ENCODE data around the gene UTF1. TPM values are rescaled to one million over a fixed set of nuclear protein-coding genes. Genes with fewer than 3 reads are reported as not detected.

UTF1 gene
- total RNA-seq, 2 donors from 2014 or later = not detected

GRCh38 chr10:133239990-133240389, 10.0 kb downstream of the UTF1 start:
- DNase-seq (no peak), ATAC-seq (no peak)
- intact Hi-C loops (cut with DNase I) = no loop called here

GRCh38 chr10:133241501-133242205, 11.6 kb downstream of the UTF1 start:
- ATAC-seq (no peak), DNase-seq (no peak)
- intact Hi-C loops (cut with DNase I) = no loop called here

GRCh38 chr10:133242611-133243356, 12.8 kb downstream of the UTF1 start:
- ATAC-seq (no peak), DNase-seq (no peak)
- intact Hi-C loops (cut with DNase I) = no loop called here

- ATAC-seq = no peak
Measured at GRCh38 chr10:133243593-133243992, 13.6 kb downstream of the UTF1 start.

GRCh38 chr10:133245439-133246235, 15.6 kb downstream of the UTF1 start:
- ATAC-seq (no peak), DNase-seq (no peak)
- intact Hi-C loops (cut with DNase I) = no loop called here

More at GRCh38 chr10:133243593-133243992, 13.6 kb downstream of the UTF1 start:
- DNase-seq = no peak
- intact Hi-C loops (cut with DNase I) = no loop called here

- ATAC-seq (no peak), DNase-seq (no peak)
- intact Hi-C loops (cut with DNase I) = no loop called here
Measured at GRCh38 chr10:133246236-133246626, 16.2 kb downstream of the UTF1 start.

GRCh38 chr10:133247681-133248333, 17.8 kb downstream of the UTF1 start:
- ATAC-seq (no peak), DNase-seq (no peak)
- intact Hi-C loops (cut with DNase I) = no loop called here

- intact Hi-C loops (cut with DNase I) = no loop called here
- DNase-seq (no peak), ATAC-seq (no peak)
Measured at GRCh38 chr10:133248334-133248715, 18.3 kb downstream of the UTF1 start.

- ATAC-seq (no peak), DNase-seq (no peak)
- intact Hi-C loops (cut with DNase I) = no loop called here
Measured at GRCh38 chr10:133249094-133249780, 19.2 kb downstream of the UTF1 start.

GRCh38 chr10:133249975-133250754, 20.1 kb downstream of the UTF1 start:
- DNase-seq (no peak), ATAC-seq (no peak)
- intact Hi-C loops (cut with DNase I) = no loop called here

- peak; percentile 22 to 73 for ATAC-seq
- DNase-seq = no peak
- intact Hi-C loops (cut with DNase I) = no loop called here
Measured at GRCh38 chr10:133251388-133252222, 21.6 kb downstream of the UTF1 start.

GRCh38 chr10:133252223-133252552, 22.2 kb downstream of the UTF1 start:
- intact Hi-C loops (cut with DNase I) = no loop called here
- DNase-seq (no peak), ATAC-seq (no peak)

- no peak for DNase-seq
- intact Hi-C loops (cut with DNase I) = no loop called here
- ATAC-seq = no peak
Measured at GRCh38 chr10:133253361-133253955, 23.4 kb downstream of the UTF1 start.

GRCh38 chr10:133254421-133255120, 24.6 kb downstream of the UTF1 start:
- intact Hi-C loops (cut with DNase I) = no loop called here
- no peak for DNase-seq
- no peak for ATAC-seq

- ATAC-seq = no peak
- intact Hi-C loops (cut with DNase I) = no loop called here
- DNase-seq = no peak
Measured at GRCh38 chr10:133255323-133255722, 25.3 kb downstream of the UTF1 start.

- DNase-seq (peak; percentile 79), ATAC-seq (peak in 1 of 2 donors; percentile 29)
- intact Hi-C loops (cut with DNase I) = no loop called here
Measured at GRCh38 chr10:133257489-133258065, 27.6 kb downstream of the UTF1 start.

Measured in left cardiac atrium (tissue), 4 donors.